ENCODE data around the gene TAF11. TPM values are rescaled to one million over a fixed set of nuclear protein-coding genes. Genes with fewer than 3 reads are reported as not detected.
A peak's percentile ranks its signal among the peaks of the same experiment; 100 is the strongest.

TAF11 gene
- polyA plus RNA-seq, 3 donors, result 22.9 to 29.9 (median 26.0) TPM

DNA sequence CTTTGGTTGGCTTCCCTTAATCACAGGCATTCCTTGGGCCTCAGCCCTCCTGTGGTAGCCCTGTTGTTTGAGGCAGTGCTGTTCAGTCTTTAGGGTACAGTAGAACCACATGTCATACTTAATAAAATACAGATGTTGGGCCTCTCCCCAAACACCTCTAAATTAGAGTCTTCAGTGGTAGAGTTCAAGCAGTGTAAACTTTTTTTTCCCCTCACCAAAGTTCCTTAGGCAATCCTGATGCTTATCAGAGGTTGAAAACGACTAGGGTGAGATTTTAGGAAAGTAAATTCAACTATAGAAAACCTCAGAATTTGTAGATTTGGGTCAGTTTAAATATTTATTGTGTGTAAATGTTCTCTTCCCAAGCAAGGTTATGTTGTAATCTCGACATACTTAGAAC is 51.4 kb downstream of the TAF11 start:
- no CpG with 5 or more reads among the region's 2 CpGs for WGBS (ENCODE audit: insufficient coverage)
- Mint-ChIP-seq H3K4me3 (no peak overlapping the region), H3K4me1 (peaks cover 24% of the 10 kb centered on the region), H3K27ac (peak overlapping the region; percentile 71 to 88 (median 87)), H3K9me3 (peaks cover 0 to 1% (median 0%) of the 10 kb centered on the region in 7 donors), H3K36me3 (peaks cover 53 to 58% of the 10 kb centered on the region in 2 donors), H3K27me3 (ENCODE audit: low read depth in 3 of 3) (peaks cover 0 to 2% (median 0%) of the 10 kb centered on the region in 3 donors)
- no peak overlapping the region for H3K4me3 ChIP-seq (replicated peaks in 1 of 3; ENCODE audit: low read depth in 2 of 3, low read length in 3 of 3)
- H3K9me3 ChIP-seq (replicated peaks in 1 of 2; ENCODE audit: control insufficient read depth in 1 of 2, insufficient read depth in 1 of 2, low read length in 2 of 2), result no peaks in the 10 kb centered on the region
- no peak overlapping the region for H2AFZ ChIP-seq (ENCODE audit: insufficient read depth, low read depth, low read length, poor library complexity, severe bottlenecking)
- no peak for DNase-seq
- H3K4me2 ChIP-seq (replicated peaks; ENCODE audit: extremely low read depth, low read length, poor library complexity, severe bottlenecking), result no peak overlapping the region
- peaks cover 2 to 46% of the 10 kb centered on the region in 2 donors for H3K36me3 ChIP-seq (replicated peaks in 1 of 2; ENCODE audit: control insufficient read depth in 1 of 2, insufficient read depth in 2 of 2, low read length in 2 of 2)
- H3K27ac ChIP-seq (ENCODE audit: low read depth in 1 of 2, low read length in 2 of 2), result peak overlapping the region; percentile 29 to 81
- peaks cover 23% of the 10 kb centered on the region in 2 donors for H3K4me1 ChIP-seq (ENCODE audit: control insufficient read depth in 1 of 2, insufficient read depth in 2 of 2, low read length in 2 of 2)
- intact Hi-C loops (cut with micrococcal nuclease), result no loop called here
- no peaks in the 10 kb centered on the region for H4K20me1 ChIP-seq (ENCODE audit: insufficient read depth, low read length)
- no peaks in the 10 kb centered on the region for H3K79me2 ChIP-seq (ENCODE audit: insufficient read depth, low read length)
- TF ChIP-seq, protein P1, sequence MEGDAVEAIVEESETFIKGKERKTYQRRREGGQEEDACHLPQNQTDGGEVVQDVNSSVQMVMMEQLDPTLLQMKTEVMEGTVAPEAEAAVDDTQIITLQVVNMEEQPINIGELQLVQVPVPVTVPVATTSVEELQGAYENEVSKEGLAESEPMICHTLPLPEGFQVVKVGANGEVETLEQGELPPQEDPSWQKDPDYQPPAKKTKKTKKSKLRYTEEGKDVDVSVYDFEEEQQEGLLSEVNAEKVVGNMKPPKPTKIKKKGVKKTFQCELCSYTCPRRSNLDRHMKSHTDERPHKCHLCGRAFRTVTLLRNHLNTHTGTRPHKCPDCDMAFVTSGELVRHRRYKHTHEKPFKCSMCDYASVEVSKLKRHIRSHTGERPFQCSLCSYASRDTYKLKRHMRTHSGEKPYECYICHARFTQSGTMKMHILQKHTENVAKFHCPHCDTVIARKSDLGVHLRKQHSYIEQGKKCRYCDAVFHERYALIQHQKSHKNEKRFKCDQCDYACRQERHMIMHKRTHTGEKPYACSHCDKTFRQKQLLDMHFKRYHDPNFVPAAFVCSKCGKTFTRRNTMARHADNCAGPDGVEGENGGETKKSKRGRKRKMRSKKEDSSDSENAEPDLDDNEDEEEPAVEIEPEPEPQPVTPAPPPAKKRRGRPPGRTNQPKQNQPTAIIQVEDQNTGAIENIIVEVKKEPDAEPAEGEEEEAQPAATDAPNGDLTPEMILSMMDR (IDR thresholded peaks at IDR 0.05), result no peak
- H3K27me3 ChIP-seq (ENCODE audit: control insufficient read depth in 2 of 2, insufficient read depth in 2 of 2, low read length in 2 of 2), result no peaks in the 10 kb centered on the region
- peak overlapping the region; percentile 19 for H3K9ac ChIP-seq (ENCODE audit: insufficient read depth, low read length, poor library complexity, severe bottlenecking)

DNA sequence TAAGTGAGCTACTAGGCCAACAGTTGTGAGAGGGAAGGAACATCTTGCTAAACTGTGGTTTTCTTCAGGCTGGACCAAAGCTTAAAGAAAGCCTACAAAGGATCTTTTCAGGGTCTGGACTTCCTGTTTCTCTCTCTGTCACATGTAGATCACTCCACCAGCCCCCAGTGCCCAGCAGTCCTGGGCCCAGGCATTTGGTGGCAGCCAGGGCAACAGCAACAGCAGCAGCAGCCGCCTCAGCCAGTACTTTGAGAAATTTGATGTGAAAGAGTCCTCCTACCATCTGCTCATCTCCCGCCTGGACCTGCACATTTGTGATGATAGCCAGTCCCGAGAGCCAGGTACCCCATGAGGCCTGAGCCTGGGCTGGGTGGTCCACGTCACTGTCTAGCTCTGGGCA is 51.8 kb downstream of the TAF11 start:
- Histone ChIP-seq H3K27ac (ENCODE audit: low read depth in 1 of 2, low read length in 2 of 2) (peak overlapping the region; percentile 29 to 81), H3K4me1 (ENCODE audit: control insufficient read depth in 1 of 2, insufficient read depth in 2 of 2, low read length in 2 of 2) (peaks cover 23% of the 10 kb centered on the region in 2 donors), H3K4me2 (replicated peaks; ENCODE audit: extremely low read depth, low read length, poor library complexity, severe bottlenecking) (no peak overlapping the region), H3K79me2 (ENCODE audit: insufficient read depth, low read length) (no peaks in the 10 kb centered on the region), H4K20me1 (ENCODE audit: insufficient read depth, low read length) (no peaks in the 10 kb centered on the region), H3K9ac (ENCODE audit: insufficient read depth, low read length, poor library complexity, severe bottlenecking) (peak overlapping the region; percentile 19), H2AFZ (ENCODE audit: insufficient read depth, low read depth, low read length, poor library complexity, severe bottlenecking) (no peak overlapping the region), H3K4me3 (replicated peaks in 1 of 3; ENCODE audit: low read depth in 2 of 3, low read length in 3 of 3) (no peak overlapping the region), H3K9me3 (replicated peaks in 1 of 2; ENCODE audit: control insufficient read depth in 1 of 2, insufficient read depth in 1 of 2, low read length in 2 of 2) (no peaks in the 10 kb centered on the region), H3K27me3 (ENCODE audit: control insufficient read depth in 2 of 2, insufficient read depth in 2 of 2, low read length in 2 of 2) (no peaks in the 10 kb centered on the region), H3K36me3 (replicated peaks in 1 of 2; ENCODE audit: control insufficient read depth in 1 of 2, insufficient read depth in 2 of 2, low read length in 2 of 2) (peaks cover 2 to 48% of the 10 kb centered on the region in 2 donors)
- DNase-seq, result peak; percentile 4 to 12 (median 11)
- Mint-ChIP-seq H3K27ac (peak overlapping the region; percentile 71 to 88 (median 87)), H3K4me1 (peaks cover 24% of the 10 kb centered on the region), H3K36me3 (peaks cover 54 to 61% of the 10 kb centered on the region in 2 donors), H3K4me3 (no peak overlapping the region), H3K27me3 (ENCODE audit: low read depth in 3 of 3) (peaks cover 0 to 2% (median 0%) of the 10 kb centered on the region in 3 donors), H3K9me3 (peaks cover 0 to under 1% (median 0%) of the 10 kb centered on the region in 7 donors)
- 67% methylated on average over 2 of the region's 4 CpGs for WGBS (ENCODE audit: insufficient coverage)
- TF ChIP-seq, protein P1 (IDR thresholded peaks at IDR 0.05), result no peak
- intact Hi-C loops (cut with micrococcal nuclease), result no loop called here
